NCI-H524 treated with DMSO at 0.1 percent for 48 hours (cell line): ENCODE measurements around the gene INPP5E.

Experiments used
- DNase-seq: peaks from one replicate; lab custom pipeline; 2025; lab: John Stamatoyannopoulos, UW

Gene INPP5E

DNA sequence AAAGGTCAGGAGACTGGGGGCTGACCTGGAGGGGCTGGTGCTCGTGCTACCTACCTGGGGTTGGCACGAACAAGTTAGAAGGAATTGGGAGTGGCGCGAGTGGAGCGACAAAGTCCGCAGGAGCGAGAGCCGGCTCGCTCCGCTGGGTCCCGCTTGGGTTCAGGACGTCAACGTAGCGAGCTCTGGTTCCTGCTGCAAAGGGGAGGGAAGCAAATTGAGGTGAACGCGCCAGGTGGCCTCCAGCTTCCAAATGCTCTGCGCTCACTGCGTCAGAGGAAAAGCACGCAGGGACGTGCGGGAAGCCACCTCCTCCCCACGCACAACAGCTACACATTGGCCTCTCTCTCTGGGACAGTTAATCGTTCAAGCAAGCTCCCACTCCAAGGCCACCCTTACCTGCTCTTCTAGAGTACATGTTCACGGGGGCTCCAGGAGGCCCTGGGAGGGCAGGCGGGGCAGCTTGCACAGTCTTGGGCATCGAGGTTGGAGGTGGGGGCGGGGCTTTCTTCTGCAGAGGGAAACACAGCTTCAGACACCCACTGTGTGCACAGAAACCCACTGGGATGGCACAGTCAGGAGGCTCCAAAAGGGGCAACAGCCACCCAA, 7.6 kb upstream of the INPP5E start:
- no peak for DNase-seq

DNA sequence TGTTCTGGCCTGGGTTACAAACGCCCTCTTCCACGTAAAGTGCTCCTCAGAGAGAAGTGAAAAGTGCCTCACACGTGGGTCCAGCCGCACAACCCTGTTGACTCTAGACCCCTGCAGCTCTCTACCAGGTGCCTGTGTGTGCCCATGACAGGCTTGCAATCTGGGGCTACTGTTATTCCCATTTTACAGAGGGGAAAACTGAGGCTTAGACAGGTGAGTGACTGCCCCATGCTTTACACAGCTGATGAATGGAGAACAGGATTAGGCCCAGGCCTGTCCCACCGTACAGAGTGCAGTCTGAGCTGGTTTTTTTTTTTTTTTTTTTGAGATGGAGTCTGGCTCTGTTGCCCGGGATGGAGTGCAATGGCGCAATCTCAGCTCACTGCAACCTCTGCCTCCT, 6.2 kb upstream of the INPP5E start:
- DNase-seq: no peak

DNA sequence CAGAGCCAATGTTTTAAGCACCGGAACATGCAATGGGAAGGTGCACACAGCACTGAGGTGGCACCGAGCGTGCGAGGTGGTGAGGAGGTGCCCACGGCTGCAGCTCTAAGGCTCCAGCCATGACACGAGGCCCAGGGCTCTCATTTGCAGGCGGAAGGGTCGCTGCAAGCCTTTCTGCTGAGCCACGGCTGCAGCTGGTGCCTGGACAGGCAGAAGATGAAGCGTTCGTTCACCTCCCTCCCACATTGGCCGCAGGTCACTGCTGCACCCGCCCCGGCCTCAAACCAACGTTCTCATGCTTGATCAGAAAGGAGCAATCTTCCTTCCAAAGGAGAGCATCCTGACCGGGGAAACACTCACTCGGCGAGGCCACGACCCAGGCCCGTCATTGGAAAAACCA, 4.5 kb upstream of the INPP5E start:
- no peak for DNase-seq

DNA sequence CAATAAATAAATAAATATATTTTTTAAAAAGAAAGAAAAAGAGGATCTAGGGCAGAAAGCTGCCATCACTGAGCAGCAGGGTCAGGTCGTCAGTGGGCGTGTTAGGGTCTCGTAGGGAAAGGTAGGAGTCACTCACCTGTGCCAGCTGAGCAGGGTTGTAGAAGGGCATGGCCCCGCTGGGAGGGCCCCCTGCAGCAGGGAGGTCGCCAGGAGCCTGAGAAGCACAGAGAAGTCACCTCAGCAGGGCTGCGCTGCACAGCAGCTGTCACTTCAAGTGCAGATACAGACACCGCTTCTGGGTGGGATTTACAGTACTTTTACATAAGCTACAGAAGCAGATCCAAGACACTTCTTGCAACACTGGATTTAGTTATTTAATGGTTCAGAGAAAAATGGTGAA, 4.0 kb upstream of the INPP5E start:
- no peak for DNase-seq

DNA sequence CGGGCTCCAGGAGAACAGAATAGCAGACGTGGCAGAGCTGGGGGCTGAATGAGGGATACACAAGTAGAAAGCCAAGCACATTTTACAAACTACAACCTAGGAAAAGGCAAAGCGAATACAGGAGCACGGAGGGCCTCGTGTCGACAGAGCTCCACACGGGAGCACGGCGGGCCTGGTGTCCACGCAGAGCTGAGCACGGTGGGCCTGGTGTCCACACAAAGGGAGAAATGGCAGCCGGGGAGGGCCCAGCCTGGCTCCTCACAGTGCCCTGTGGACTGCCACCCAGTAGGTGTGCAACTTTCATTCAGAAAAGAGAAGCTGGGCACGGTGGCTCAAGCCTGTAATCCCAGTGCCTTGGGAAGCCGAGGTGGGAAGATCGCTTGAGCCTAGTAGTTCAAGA, 3.4 kb upstream of the INPP5E start:
- no peak for DNase-seq

DNA sequence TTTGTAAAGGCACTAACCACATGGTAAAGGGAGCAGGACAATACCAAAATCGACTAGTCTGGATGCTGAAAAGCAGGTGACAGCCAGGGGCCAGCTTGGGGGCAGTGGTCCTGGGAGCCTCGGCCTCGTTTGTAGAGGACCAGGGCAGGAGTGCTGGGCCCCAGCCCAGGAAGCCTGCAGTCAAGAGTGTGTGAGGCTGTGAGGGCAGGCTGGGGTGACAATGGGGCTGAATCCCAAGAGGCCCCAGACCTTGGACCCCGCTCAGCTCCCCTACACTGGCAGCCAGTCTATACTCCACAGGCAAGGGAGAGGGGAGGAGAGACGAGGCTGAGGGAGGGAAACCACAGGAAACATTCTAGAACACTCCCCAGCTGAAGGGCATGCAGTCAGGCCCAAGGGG, 2.6 kb upstream of the INPP5E start:
- DNase-seq: no peak

DNA sequence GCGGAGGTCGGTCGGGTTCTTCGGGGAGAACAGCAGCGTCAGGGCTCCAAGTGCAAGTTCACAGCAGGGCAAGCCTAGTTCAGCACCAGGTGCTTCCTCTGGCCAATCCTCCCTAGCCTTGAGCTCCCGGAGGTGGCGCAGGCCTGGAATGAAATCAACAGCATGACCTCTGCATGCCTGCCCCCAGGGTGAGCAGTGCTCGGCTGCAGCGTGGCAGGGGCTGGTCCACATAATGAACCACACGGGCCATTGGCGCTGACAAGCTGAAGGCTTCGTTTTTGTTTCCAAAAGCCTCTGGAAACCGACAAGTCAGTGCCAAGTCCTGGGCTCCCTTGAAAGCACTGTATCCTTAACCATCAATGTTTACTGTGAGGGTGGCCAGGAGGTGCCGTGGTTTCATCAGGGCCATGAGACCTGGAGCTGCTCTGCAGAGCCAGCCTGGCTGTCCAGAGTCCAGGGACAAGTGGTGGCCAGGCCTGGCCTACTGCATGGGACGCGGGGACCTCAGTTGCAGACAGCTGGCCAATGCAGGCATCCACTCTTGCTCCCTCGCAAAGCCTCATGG, 2.1 kb upstream of the INPP5E start:
- DNase-seq: no peak

DNA sequence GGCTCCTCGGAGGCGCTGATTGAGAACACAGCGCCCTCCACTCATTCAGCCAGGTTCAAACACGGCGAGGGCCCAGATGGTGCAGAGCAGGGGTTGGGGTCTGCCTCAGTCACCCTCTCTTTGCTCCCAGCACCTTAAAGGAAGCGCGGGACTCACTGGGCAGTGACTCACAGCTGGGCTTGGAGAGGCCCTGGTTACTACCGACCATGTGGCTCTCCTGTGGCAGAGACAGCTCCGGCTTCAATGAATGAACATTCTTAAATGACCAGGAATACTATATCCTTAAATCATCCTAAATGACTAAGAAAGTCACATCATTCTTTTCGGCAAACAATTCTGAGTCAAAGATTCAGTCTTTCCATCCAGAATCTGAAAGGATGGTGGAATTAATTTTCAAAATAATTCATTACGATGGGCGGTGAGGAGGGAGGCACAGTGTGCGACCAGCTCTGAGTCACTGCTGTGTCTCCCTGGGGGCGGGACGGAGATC, 1.6 kb upstream of the INPP5E start:
- no peak for DNase-seq

DNA sequence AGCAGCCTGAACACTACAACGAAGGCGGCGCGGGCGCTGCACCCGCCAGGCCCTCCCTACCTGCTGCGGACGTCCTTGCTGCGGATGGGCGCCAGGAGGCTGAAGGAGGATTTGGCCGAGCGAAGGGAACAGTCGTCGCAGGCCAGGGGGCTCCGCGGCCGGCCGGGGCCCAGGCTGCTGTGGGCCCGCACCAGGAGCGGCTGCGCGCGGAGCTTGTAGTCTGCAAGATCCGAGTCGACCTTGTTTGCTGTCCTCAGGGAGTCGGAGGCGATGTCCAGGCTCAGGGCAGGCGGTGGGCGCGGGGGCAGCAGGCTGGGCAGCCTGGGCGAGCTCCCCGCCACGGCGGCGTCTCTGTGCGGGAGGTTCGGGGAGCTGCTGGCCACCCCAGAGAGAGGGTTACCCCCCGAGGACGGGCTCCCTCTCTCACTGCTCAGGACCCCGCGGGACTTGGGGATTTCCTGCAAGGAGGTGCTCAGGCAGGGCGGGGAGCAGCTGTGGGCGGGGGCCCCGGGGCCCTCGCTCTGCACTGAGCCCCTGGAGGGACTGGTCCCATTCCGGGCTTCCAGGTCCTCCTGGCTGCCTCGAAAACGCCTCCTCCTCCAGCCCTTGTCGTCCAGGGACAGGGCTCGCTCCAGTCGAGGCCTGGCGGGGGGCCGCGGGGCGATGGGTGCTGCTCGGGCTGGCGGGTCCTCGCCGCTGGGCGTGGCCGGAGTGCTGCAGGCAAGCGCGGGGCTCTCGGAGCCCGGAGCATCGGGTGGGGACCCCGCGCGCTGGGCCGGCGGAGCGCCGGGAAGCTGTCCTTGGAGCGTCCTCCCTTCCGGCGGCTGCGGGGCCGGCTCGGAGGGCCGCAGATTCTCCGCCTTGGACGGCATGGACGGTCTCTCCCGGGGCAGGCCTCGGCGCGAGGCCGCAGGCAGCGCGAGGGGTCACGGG, 831 bp downstream of the INPP5E start:
- no peak for DNase-seq

DNA sequence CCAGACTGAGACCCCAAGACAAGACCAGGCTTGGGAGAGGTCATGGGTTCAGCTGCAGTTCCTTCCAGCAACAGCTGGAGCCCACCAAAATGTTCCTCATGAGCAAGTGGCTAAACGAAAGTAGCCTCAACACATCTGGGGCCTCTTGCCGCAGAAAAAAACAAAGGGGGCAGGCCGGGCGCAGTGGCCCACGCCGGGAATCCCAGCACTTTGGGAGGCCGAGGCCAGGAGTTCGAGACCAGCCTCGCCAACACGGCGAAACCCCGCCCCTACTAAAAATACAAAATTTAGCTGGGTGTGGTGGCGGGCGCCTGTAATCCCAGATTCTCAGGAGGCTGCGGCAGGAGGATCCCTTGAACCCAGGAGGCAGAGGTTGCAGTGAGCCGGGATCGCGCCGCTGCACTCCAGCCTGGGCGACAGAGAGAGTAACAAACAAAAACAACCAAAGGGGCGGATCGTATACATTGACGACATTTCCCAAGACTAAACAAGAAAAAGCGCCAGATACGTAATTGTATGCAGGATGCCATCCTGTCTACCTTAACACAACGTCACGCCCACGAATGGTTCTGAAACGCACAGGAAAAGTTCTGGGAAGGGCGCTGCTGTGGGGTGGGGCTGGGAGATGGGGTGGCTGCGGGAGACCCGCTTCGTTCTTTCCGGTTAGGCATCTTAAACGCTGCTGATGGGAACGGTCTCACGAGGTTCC, 1.7 kb downstream of the INPP5E start:
- DNase-seq: no peak

DNA sequence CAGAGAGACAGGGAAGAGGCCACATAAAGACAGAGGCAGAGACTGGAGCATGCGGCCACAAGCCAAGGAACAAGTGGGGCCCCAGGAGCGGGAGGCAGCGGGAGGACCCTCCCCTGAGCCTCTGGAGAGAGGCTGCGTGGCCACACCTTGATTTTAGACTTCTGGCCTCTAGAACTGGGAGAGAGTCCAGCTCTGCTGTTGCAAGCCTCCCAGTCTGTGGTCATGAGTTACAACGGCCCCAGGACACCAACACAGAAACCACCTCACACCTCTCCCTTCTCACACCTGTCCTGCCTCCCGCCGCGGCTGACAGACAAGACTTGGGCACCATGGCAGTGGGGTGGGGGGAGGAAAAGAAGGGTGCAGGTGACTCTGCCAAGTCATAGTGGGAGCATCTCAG, 2.2 kb downstream of the INPP5E start:
- DNase-seq: no peak

DNA sequence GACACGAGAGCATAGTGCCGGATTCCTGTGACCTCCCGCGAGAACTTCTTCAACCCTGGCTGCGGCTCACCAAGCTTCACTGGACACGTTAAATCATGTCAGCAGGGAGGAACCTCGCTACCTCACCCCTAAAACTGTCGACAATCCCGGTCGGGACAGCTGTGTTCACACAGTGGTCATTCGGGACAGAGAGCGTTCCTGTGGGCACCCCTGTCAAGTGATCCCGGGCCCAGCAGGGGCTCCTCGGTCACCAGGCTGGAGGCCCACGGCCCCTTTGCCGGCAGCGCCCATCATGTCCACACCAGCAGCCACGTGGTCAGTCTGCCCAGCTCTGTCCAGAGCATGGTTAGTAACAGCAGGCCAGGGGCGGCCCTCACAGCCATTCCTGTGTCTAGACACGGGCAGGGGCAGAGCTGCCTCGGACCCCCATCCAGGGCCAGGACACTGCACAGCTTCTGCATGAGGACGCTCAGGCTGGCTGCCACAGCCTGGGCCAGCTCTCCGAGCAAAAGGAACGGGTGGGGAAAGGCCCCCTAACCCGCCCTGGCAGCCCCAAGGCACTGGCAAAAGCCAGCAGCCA, 3.5 kb downstream of the INPP5E start:
- no peak for DNase-seq

DNA sequence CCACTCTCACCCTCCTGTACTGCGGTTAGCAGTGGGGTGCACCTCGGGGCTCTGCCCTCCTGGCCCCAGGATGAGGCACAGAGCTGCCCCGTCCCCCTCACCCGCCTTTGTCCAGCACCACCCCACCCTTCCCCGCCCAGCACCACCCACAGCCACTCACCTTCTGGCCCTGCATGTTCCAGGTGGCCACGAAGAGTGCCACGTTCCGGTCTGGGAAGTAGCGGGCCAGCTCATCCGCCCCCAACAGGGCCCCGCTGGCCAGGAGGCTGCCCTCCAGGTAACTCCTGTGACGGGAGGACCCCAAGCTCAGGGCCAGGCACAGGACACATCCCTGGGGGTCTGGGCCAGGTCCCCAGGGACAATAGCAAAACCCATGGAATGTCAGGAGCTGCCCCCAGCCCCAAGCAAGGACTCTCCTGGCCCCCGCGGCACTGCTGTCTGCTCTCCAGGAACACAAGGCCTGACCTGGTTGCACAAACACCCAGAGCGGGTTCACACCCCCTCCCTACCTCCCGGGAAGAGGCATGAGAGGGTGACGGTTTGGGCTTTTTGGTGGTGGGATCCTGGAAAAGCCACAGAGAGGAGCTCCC, 5.0 kb downstream of the INPP5E start:
- DNase-seq: no peak

DNA sequence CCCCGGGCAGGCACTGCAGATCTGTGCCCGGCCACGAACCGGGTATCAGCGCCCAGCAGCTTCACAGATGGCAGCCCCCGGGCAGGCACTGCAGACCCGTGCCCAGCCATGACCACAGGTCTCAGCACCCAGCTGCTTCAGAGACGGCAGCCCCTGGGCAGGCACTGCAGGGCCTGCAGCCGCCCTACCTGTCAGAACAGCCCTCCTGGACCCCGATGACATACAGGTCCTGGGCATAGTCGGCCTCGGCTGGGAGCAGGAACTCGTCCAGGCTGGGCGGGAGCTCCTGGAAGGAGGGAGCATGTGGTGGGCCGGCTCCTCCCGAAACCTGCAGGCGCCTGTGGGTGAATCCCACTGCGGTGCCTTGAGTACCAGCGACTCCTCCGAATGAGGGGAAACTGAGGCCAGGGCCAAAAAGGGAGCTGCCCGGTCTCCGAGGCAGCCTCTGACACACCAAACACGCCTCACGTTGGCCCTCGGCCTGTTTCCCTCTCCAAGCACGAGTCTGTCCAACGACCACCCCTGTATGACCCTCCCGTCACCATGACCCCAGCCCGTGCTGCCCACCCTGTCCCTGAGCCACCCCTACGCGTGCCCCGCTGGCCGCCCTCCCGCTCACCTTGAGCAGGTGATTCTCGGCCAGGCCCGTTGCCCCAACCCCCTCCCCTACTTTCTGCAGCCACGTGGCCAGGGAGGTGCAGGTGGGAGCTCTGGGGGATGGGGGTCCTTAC, 5.6 kb downstream of the INPP5E start:
- no peak for DNase-seq

DNA sequence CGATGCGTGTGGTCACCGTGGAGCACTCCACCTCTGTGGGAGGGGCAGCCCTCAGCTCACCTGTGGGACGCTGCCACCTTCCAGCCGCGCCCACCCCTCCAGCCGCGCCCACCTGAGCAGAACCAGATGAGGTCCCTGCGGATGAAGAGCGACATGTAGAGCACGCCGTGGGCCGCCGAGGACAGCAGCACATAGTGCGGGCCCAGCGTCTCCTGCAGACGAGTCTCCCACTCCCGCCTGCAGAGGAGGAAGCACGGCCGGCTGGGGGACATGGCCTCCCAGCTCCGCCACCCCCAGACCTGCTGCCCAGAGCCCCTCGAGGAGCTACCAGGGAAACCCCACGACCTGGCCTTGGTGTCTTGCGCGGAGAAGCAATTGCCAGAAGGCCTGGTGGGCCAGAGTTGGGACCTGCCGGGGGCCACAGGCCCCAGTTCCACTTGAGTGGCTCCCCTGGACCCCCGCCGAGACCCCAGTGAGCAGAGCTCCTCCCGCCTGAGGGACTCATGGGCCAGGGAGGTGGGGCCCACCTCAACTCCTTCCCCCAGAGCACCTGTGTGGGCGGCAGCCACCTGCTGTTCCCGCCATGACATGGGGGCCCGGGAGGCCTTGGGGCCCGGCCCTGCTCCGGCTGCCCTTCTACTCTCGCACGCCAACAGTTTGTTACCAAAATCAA, 6.5 kb downstream of the INPP5E start:
- no peak for DNase-seq

DNA sequence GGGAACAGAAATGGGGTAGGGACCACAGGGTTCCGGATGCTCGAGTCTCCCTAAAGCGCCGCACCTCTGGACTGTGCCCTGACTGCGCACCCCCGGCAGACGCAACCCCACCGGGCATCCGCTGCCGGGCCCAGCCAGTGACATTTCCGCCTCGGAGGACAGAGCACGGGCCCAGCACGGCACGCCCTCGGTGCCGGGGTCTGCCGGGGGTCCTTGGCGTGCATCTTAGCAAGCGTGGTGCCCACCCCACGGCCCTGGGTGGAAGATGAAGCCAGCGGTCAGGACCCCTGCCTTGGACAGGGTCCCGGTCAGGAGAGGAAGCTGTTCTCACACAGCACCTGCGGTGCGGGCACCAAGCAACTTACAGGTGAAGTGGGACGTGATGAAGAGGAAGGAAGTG, 7.1 kb downstream of the INPP5E start:
- no peak for DNase-seq

DNA sequence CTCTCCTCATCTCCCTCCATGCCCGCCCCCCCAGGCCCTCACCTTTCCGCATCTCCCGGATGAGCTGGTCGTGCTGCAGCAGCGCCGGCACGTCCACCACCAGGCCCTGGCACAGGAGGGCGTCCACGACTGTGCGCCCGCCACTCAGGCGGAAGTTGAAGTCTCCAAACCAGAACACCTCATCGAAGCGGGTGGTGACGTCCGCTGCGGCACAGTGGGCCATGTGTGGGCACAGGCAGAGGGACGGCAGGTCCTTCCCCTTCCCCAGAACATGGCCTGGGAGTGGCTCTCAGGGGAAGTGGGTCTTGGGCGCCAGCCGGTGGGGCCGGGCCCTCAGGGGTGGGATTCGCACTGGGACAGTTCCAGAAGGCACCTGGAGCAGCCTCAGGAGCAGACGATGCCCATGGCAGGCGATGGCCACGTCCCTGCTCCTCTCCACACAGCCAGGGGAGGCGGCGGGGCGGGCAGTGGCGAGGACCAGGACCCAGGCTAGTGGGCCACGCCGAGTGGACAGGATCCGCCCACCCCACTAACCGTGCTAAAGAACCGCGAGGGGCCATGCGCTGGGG, 7.8 kb downstream of the INPP5E start:
- no peak for DNase-seq

DNA sequence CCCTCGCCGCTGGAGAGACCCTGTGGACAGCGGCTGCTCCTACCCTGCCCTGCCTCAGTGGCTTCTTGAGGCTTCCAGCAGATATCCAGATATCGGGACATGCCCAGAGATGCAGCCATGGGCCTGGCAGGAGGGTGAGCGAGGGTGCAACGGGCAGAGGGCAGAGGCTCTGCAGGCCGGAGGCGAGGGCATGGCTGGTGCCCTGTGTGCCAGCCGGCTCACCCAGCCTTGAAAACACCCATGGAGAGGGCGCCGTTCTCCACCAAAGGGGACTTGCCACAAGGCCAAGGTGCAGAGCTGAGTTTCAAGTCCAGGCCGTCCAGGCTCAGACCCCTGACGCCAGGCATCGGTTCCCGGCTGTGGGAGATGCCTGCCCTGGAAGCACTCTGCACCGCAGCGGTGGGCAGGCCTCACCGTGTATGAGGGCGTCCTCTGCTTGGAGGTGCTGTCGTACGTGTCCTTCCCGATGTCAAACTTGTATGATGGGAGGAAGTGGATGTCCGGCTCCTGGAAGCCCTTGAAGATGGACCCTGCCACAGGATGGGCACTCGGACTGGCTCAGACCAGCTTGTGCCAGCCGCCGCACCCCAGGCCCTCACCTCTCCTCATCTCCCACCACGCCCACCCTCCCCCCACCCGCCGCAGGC, 8.9 kb downstream of the INPP5E start:
- DNase-seq: no peak

DNA sequence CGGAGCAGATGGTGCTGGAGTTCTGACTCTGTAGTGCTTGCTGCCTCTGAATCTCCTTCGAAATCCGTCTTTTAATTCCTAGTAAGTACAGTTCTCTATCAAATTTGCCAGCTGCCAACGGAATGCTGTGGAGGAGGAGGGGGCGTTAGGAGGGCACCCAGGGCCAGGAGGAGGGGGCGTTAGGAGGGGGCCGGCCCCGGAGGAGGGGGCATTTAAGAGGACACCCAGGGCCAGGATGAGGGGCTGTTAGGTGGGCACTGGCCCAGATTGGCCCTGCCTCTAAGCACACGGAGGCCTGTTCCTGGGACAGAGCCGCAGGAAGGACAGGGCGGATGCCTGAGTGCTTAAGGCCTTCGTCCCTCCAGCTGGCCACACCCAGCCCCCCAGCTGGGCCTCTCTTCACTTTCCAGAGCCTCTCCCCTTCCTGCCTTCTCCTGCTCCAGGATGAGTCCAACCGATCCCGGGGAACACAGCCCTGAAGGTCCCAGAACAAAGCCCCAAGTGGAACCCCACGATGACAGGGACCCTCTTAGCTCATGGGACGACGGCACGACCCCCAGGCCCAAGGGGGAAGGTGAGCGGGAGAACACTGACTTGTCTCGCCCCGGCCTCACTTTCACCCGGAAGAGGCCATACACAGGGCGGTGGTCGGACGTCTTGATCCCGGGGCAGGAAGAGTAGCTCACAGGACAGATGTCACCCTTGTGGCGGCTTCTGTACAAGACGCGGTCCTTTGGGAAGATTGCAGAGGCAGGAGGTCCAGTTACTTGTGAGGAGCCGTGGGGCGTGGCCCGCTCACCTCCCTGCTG, 9.8 kb downstream of the INPP5E start:
- peak; percentile 81 for DNase-seq
